Large intestine (tissue), 3 donors: ENCODE measurements around the gene PPP4R3C. TPM values are rescaled to one million over a fixed set of nuclear protein-coding genes. Genes with fewer than 3 reads are reported as not detected.

ENCODE experiments used
- DNase-seq, 2 donors: peaks; one replicate each; pipeline versions ENCODE4 v3.0.0 to v3.0.0-alpha.2; 2013
- H3K27ac ChIP-seq: one replicate; pipeline ENCODE4 v1.5.1; 2013; ENCODE audit warnings: low read length
- H3K27me3 ChIP-seq: 2 replicates; pipeline ENCODE4 v1.6.1; 2013; ENCODE audit warnings: low read length; ENCODE audit not compliant: control insufficient read depth, insufficient read depth
- H3K36me3 ChIP-seq: 2 replicates; pipeline ENCODE4 v1.6.1; 2013; ENCODE audit warnings: low read length; ENCODE audit not compliant: control insufficient read depth, insufficient read depth
- H3K4me1 ChIP-seq: one replicate; pipeline ENCODE4 v1.6.1; 2013; ENCODE audit warnings: low read length; ENCODE audit not compliant: control insufficient read depth, insufficient read depth
- H3K4me3 ChIP-seq: one replicate; pipeline ENCODE4 v1.5.1; 2013; ENCODE audit warnings: low read length
- H3K9me3 ChIP-seq: one replicate; pipeline ENCODE4 v1.6.1; 2013; ENCODE audit warnings: mild to moderate bottlenecking, low read depth, low read length, moderate library complexity; ENCODE audit not compliant: control insufficient read depth
- WGBS: methylation state at CpG from one replicate; pipeline ENCODE4 v1.1.5; 2013; ENCODE audit warnings: low lambda C conversion rate; ENCODE audit not compliant: insufficient coverage; 5-methylcytosine and 5-hydroxymethylcytosine counted together
- polyA plus RNA-seq: library from polyadenylated mRNA; unstranded; fragments of 120-200 nt; gene quantifications from one replicate; pipeline ENCODE4 v1.2.1, GENCODE V29; 2013

PPP4R3C gene
- polyA plus RNA-seq, 1 donor, result not detected

DNA sequence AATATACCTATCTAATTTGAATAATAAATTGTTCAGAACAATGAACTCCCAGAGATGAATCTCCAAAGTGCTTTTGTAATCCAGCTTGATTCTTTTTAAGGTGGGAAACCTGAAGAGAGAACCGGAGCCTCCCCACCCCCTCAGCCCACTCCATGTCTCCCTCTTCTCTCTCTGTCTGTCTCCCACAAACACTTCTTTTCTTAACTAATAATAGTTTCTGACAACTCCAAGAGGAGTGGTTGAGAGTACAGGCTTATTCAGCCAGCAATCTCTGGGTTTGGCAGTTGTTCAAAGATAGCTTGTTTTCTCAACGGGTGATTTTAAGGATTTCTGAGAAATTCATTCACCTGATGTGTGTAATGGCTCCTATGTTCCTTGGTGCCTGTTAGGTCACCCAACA lies 23.4 kb downstream of the PPP4R3C start:
- Histone ChIP-seq H3K4me1 (no peaks in the 10 kb centered on the region), H3K4me3 (no peak overlapping the region), H3K27ac (no peak overlapping the region), H3K9me3 (peaks cover 4% of the 10 kb centered on the region), H3K36me3 (no peaks in the 10 kb centered on the region), H3K27me3 (no peaks in the 10 kb centered on the region)
- WGBS, result no CpG with 5 or more reads among the region's 2 CpGs
- DNase-seq, result no peak

DNA sequence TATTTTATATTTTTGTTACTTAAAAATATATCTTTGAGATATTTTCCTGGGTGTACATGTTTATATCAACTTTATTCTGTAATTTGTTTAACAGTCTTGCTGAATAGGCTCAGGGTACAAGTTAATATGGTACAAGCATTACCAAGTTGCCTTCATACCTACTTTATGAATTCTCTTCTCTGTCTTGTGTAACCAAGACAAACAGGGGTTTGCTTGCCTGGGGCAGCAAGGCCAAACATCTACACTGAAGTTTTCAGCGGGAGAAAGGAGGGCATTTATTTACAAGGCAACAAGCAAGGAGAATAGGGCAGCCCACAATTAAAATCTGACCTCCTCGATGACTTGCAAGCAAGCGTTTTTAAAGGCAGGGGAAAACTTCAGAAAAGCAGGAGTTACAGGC lies 24.2 kb downstream of the PPP4R3C start:
- WGBS, result no CpG with 5 or more reads among the region's 3 CpGs
- H3K4me3 ChIP-seq, result no peak overlapping the region
- H3K36me3 ChIP-seq, result no peaks in the 10 kb centered on the region
- H3K27me3 ChIP-seq, result no peaks in the 10 kb centered on the region
- DNase-seq, result no peak
- peaks cover 4% of the 10 kb centered on the region for H3K9me3 ChIP-seq
- no peaks in the 10 kb centered on the region for H3K4me1 ChIP-seq
- no peak overlapping the region for H3K27ac ChIP-seq

GRCh38 chrX:27435031-27435430 lies 28.1 kb downstream of the PPP4R3C start:
- Histone ChIP-seq H3K27ac (no peak overlapping the region), H3K4me1 (no peaks in the 10 kb centered on the region), H3K9me3 (no peaks in the 10 kb centered on the region), H3K27me3 (no peaks in the 10 kb centered on the region), H3K4me3 (no peak overlapping the region), H3K36me3 (no peaks in the 10 kb centered on the region)
- no peak for DNase-seq

Other genes starting within 250 kb of the PPP4R3C start
- 0.03 TPM for gene DCAF8L2, start 127.0 kb upstream of the PPP4R3C start, polyA plus RNA-seq